ENCODE results near the gene GPANK1. TPM values are rescaled to one million over a fixed set of nuclear protein-coding genes. Genes with fewer than 3 reads are reported as not detected.

GPANK1 gene
- total and polyA plus RNA-seq, 2 of the 13 experiments (the other 11 are each of a cell fraction or from before 2014, with no cell fraction given) = 15.4 to 22.8 TPM

- TF ChIP-seq ZNF318 (CRISPR knock-in tag; IDR thresholded peaks at IDR 0.05) = no peak
- no peak for TF ChIP-seq GLMP (CRISPR knock-in tag; IDR thresholded peaks at IDR 0.05; ENCODE audit: borderline replicate concordance)
- no peak; the same call in 1 of the 2 replicates for TF ChIP-seq ZNF678 (CRISPR knock-in tag; IDR thresholded peaks at IDR 0.05)
- no peak for TF ChIP-seq ZKSCAN1 (IDR thresholded peaks at IDR 0.05; ENCODE audit: low read length)
- no peak for TF ChIP-seq MBD4 (IDR thresholded peaks at IDR 0.05; ENCODE audit: borderline replicate concordance, low read length)
- no peak; the same call in 1 of the 2 replicates for TF ChIP-seq ZSCAN20 (CRISPR knock-in tag; IDR thresholded peaks at IDR 0.05; ENCODE audit: borderline replicate concordance)
- no peak for TF ChIP-seq RAD51 (IDR thresholded peaks at IDR 0.05; ENCODE audit: borderline replicate concordance)
- no peak for TF ChIP-seq FLYWCH1 (CRISPR knock-in tag; IDR thresholded peaks at IDR 0.05)
- no peak for TF ChIP-seq ATF7 (IDR thresholded peaks at IDR 0.05)
- TF ChIP-seq ATF7 (CRISPR knock-in tag; IDR thresholded peaks at IDR 0.05) = peak; percentile 58; the same call in 1 of the 2 replicates
- TF ChIP-seq JUND (CRISPR knock-in tag; IDR thresholded peaks at IDR 0.05) = peak; percentile 61; the same call in 1 of the 2 replicates
- no peak; the same call in 1 of the 2 replicates for TF ChIP-seq CENPBD1 (CRISPR knock-in tag; IDR thresholded peaks at IDR 0.05; ENCODE audit: borderline replicate concordance, low read depth)
- TF ChIP-seq ZNF292 (CRISPR knock-in tag; IDR thresholded peaks at IDR 0.05; ENCODE audit: borderline replicate concordance, low read depth) = no peak
- TF ChIP-seq ZNF317 (CRISPR knock-in tag; IDR thresholded peaks at IDR 0.05) = peak; percentile 80
- TF ChIP-seq ATF3 (CRISPR knock-in tag; IDR thresholded peaks at IDR 0.05) = no peak; the same call in 1 of the 2 replicates
- TF ChIP-seq NFRKB (IDR thresholded peaks at IDR 0.05) = no peak
- peak; percentile 80; the same call in 1 of the 2 replicates for TF ChIP-seq HNRNPL (IDR thresholded peaks at IDR 0.05; ENCODE audit: low read depth, low read length)
These were observed 922 bp upstream of the GPANK1 start, which contains the start of gene CSNK2B (continued) for GRCh38 chr6:31665501-31666336.

All from HepG2 (cell line).